ENCODE measurements around the gene MAST4. TPM values are rescaled to one million over a fixed set of nuclear protein-coding genes. Genes with fewer than 3 reads are reported as not detected.

Gene MAST4
- total RNA-seq, 1 donor from 2014 or later: 22.3 TPM

- Histone ChIP-seq H3K9me3 (ENCODE audit: insufficient read depth, low read depth, low read length) (no peaks in the 10 kb centered on the region), H3K27me3 (ENCODE audit: insufficient read depth, low read length) (no peaks in the 10 kb centered on the region), H3K9ac (ENCODE audit: low read length) (no peak overlapping the region), H2AFZ (ENCODE audit: low read depth, low read length) (no peak overlapping the region), H3K4me1 (ENCODE audit: insufficient read depth, low read length) (peaks cover 9% of the 10 kb centered on the region), H3K4me2 (ENCODE audit: low read length) (no peak overlapping the region), H3K27ac (ENCODE audit: low read depth, low read length) (no peak overlapping the region), H4K20me1 (ENCODE audit: insufficient read depth, low read length) (no peaks in the 10 kb centered on the region), H3K36me3 (ENCODE audit: insufficient read depth, low read length) (no peaks in the 10 kb centered on the region), H3K4me3 (ENCODE audit: insufficient read depth, low read depth, low read length) (no peak overlapping the region), H3K79me2 (ENCODE audit: insufficient read depth, low read length) (no peaks in the 10 kb centered on the region)
- no peak for DNase-seq (ENCODE audit: low read depth)
- Mint-ChIP-seq H3K4me3 (ENCODE audit: unreplicated experiment) (no peak overlapping the region), H3K36me3 (ENCODE audit: low read depth, unreplicated experiment) (no peaks in the 10 kb centered on the region), H3K27ac (ENCODE audit: unreplicated experiment) (no peak overlapping the region), H3K4me1 (ENCODE audit: low read depth, unreplicated experiment) (no peaks in the 10 kb centered on the region), H3K27me3 (ENCODE audit: low read depth, unreplicated experiment) (no peaks in the 10 kb centered on the region), H3K9me3 (ENCODE audit: unreplicated experiment) (peaks cover 4% of the 10 kb centered on the region)
- FAIRE-seq: no peak
- TF ChIP-seq, protein P1, sequence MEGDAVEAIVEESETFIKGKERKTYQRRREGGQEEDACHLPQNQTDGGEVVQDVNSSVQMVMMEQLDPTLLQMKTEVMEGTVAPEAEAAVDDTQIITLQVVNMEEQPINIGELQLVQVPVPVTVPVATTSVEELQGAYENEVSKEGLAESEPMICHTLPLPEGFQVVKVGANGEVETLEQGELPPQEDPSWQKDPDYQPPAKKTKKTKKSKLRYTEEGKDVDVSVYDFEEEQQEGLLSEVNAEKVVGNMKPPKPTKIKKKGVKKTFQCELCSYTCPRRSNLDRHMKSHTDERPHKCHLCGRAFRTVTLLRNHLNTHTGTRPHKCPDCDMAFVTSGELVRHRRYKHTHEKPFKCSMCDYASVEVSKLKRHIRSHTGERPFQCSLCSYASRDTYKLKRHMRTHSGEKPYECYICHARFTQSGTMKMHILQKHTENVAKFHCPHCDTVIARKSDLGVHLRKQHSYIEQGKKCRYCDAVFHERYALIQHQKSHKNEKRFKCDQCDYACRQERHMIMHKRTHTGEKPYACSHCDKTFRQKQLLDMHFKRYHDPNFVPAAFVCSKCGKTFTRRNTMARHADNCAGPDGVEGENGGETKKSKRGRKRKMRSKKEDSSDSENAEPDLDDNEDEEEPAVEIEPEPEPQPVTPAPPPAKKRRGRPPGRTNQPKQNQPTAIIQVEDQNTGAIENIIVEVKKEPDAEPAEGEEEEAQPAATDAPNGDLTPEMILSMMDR (IDR thresholded peaks at IDR 0.05; ENCODE audit: insufficient read depth, low read depth, low read length): no peak
- TF ChIP-seq EZH2 (IDR thresholded peaks at IDR 0.05; ENCODE audit: insufficient read depth, low read length): no peak
These were observed 606.6 kb downstream of the MAST4 start for GRCh38 chr5:67202828-67203227.

GRCh38 chr5:67203701-67204074, 607.5 kb downstream of the MAST4 start:
- no peaks in the 10 kb centered on the region for H3K36me3 Mint-ChIP-seq (ENCODE audit: low read depth, unreplicated experiment)
- H2AFZ ChIP-seq (ENCODE audit: low read depth, low read length): no peak overlapping the region
- H3K27ac ChIP-seq (ENCODE audit: low read depth, low read length): no peak overlapping the region
- no peak overlapping the region for H3K27ac Mint-ChIP-seq (ENCODE audit: unreplicated experiment)
- H3K9ac ChIP-seq (ENCODE audit: low read length): no peak overlapping the region
- H3K36me3 ChIP-seq (ENCODE audit: insufficient read depth, low read length): no peaks in the 10 kb centered on the region
- TF ChIP-seq, protein P1 (IDR thresholded peaks at IDR 0.05; ENCODE audit: insufficient read depth, low read depth, low read length): no peak
- TF ChIP-seq EZH2 (IDR thresholded peaks at IDR 0.05; ENCODE audit: insufficient read depth, low read length): no peak
- H3K4me2 ChIP-seq (ENCODE audit: low read length): no peak overlapping the region
- no peak for FAIRE-seq
- H3K27me3 Mint-ChIP-seq (ENCODE audit: low read depth, unreplicated experiment): no peaks in the 10 kb centered on the region
- no peak overlapping the region for H3K4me3 Mint-ChIP-seq (ENCODE audit: unreplicated experiment)
- peaks cover 2% of the 10 kb centered on the region for H3K9me3 Mint-ChIP-seq (ENCODE audit: unreplicated experiment)
- H3K27me3 ChIP-seq (ENCODE audit: insufficient read depth, low read length): no peaks in the 10 kb centered on the region
- no peak overlapping the region for H3K4me3 ChIP-seq (ENCODE audit: insufficient read depth, low read depth, low read length)
- no peaks in the 10 kb centered on the region for H4K20me1 ChIP-seq (ENCODE audit: insufficient read depth, low read length)
- H3K4me1 ChIP-seq (ENCODE audit: insufficient read depth, low read length): peaks cover 10% of the 10 kb centered on the region
- no peak for DNase-seq (ENCODE audit: low read depth)
- H3K4me1 Mint-ChIP-seq (ENCODE audit: low read depth, unreplicated experiment): no peaks in the 10 kb centered on the region
- no peaks in the 10 kb centered on the region for H3K79me2 ChIP-seq (ENCODE audit: insufficient read depth, low read length)
- no peaks in the 10 kb centered on the region for H3K9me3 ChIP-seq (ENCODE audit: insufficient read depth, low read depth, low read length)

DNA sequence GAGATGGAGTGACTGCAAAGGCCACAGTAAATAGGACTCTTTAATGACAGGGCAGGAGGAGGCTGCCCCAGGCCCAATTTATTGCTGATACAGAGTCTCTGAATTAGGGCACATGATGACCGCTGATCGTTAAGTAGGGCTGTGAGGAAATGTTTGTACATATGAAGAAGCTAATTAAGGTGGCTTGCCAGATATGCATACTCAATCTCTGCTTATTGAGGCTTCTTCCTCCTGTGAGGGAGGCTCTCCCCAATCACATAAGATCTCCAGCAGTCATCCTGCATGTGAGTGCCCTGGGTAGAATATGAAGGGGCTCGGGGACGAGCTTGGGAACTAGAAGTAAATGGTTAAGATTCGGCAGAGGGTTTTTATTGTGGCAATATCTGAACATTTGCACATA, 608.6 kb downstream of the MAST4 start:
- TF ChIP-seq, protein P1 (IDR thresholded peaks at IDR 0.05; ENCODE audit: insufficient read depth, low read depth, low read length): no peak
- no peak for TF ChIP-seq EZH2 (IDR thresholded peaks at IDR 0.05; ENCODE audit: insufficient read depth, low read length)
- H3K4me1 Mint-ChIP-seq (ENCODE audit: low read depth, unreplicated experiment): peaks cover 2% of the 10 kb centered on the region
- H3K27ac ChIP-seq (ENCODE audit: low read depth, low read length): no peak overlapping the region
- H3K36me3 ChIP-seq (ENCODE audit: insufficient read depth, low read length): no peaks in the 10 kb centered on the region
- H3K4me3 ChIP-seq (ENCODE audit: insufficient read depth, low read depth, low read length): no peak overlapping the region
- H3K9me3 Mint-ChIP-seq (ENCODE audit: unreplicated experiment): peaks cover 2% of the 10 kb centered on the region
- H2AFZ ChIP-seq (ENCODE audit: low read depth, low read length): no peak overlapping the region
- H4K20me1 ChIP-seq (ENCODE audit: insufficient read depth, low read length): no peaks in the 10 kb centered on the region
- H3K27ac Mint-ChIP-seq (ENCODE audit: unreplicated experiment): no peak overlapping the region
- FAIRE-seq (no peak), DNase-seq (ENCODE audit: low read depth) (no peak)
- no peak overlapping the region for H3K4me2 ChIP-seq (ENCODE audit: low read length)
- H3K79me2 ChIP-seq (ENCODE audit: insufficient read depth, low read length): no peaks in the 10 kb centered on the region
- no peaks in the 10 kb centered on the region for H3K9me3 ChIP-seq (ENCODE audit: insufficient read depth, low read depth, low read length)
- no peak overlapping the region for H3K9ac ChIP-seq (ENCODE audit: low read length)
- peaks cover 13% of the 10 kb centered on the region for H3K4me1 ChIP-seq (ENCODE audit: insufficient read depth, low read length)
- H3K36me3 Mint-ChIP-seq (ENCODE audit: low read depth, unreplicated experiment): no peaks in the 10 kb centered on the region
- no peaks in the 10 kb centered on the region for H3K27me3 ChIP-seq (ENCODE audit: insufficient read depth, low read length)
- H3K27me3 Mint-ChIP-seq (ENCODE audit: low read depth, unreplicated experiment): no peaks in the 10 kb centered on the region
- H3K4me3 Mint-ChIP-seq (ENCODE audit: unreplicated experiment): no peak overlapping the region
